ENCODE data around the gene PELI1.
"Not testable (repeated sequence)": the region's sequence is repeated elsewhere in the genome, so short reads cannot be mapped to it uniquely, and the experiment has no call there.

The PELI1 gene

GRCh38 chr2:64102736-64103135, 41.5 kb downstream of the PELI1 start:
- not testable (repeated sequence) for H3K4me1 ChIP-seq (ENCODE audit: control insufficient read depth, low read depth, low read length); H3K9me3 ChIP-seq (ENCODE audit: control insufficient read depth, low read depth, low read length); H3K9ac ChIP-seq (ENCODE audit: low read length); H3K27me3 ChIP-seq (ENCODE audit: control insufficient read depth, insufficient read depth, low read length); H3K4me3 ChIP-seq (ENCODE audit: low read length); H3K27ac ChIP-seq (ENCODE audit: low read length)
- peaks cover 68% of the 10 kb centered on the region for H3K36me3 ChIP-seq (ENCODE audit: control insufficient read depth, low read depth, low read length)

GRCh38 chr2:64101141-64101591, 43.1 kb downstream of the PELI1 start:
- no peak overlapping the region for H3K27ac ChIP-seq (ENCODE audit: low read length)
- no peak overlapping the region for H3K4me3 ChIP-seq (ENCODE audit: low read length)
- H3K27me3 ChIP-seq (ENCODE audit: control insufficient read depth, insufficient read depth, low read length): no peaks in the 10 kb centered on the region
- peaks cover 66% of the 10 kb centered on the region for H3K36me3 ChIP-seq (ENCODE audit: control insufficient read depth, low read depth, low read length)
- no peaks in the 10 kb centered on the region for H3K9me3 ChIP-seq (ENCODE audit: control insufficient read depth, low read depth, low read length)
- H3K9ac ChIP-seq (ENCODE audit: low read length): no peak overlapping the region
- no peaks in the 10 kb centered on the region for H3K4me1 ChIP-seq (ENCODE audit: control insufficient read depth, low read depth, low read length)

GRCh38 chr2:64100584-64100983, 43.6 kb downstream of the PELI1 start:
- H3K36me3 ChIP-seq (ENCODE audit: control insufficient read depth, low read depth, low read length): peaks cover 67% of the 10 kb centered on the region
- not testable (repeated sequence) for H3K9ac ChIP-seq (ENCODE audit: low read length); H3K27me3 ChIP-seq (ENCODE audit: control insufficient read depth, insufficient read depth, low read length); H3K4me1 ChIP-seq (ENCODE audit: control insufficient read depth, low read depth, low read length); H3K9me3 ChIP-seq (ENCODE audit: control insufficient read depth, low read depth, low read length); H3K27ac ChIP-seq (ENCODE audit: low read length); H3K4me3 ChIP-seq (ENCODE audit: low read length)

- Histone ChIP-seq H3K4me1 (ENCODE audit: control insufficient read depth, low read depth, low read length) (no peaks in the 10 kb centered on the region), H3K4me3 (ENCODE audit: low read length) (no peak overlapping the region), H3K36me3 (ENCODE audit: control insufficient read depth, low read depth, low read length) (peaks cover 61% of the 10 kb centered on the region), H3K9ac (ENCODE audit: low read length) (no peak overlapping the region), H3K27ac (ENCODE audit: low read length) (no peak overlapping the region), H3K27me3 (ENCODE audit: control insufficient read depth, insufficient read depth, low read length) (no peaks in the 10 kb centered on the region), H3K9me3 (ENCODE audit: control insufficient read depth, low read depth, low read length) (no peaks in the 10 kb centered on the region)
Measured at GRCh38 chr2:64094663-64095382, 49.4 kb downstream of the PELI1 start.

- peaks cover 46% of the 10 kb centered on the region for H3K36me3 ChIP-seq (ENCODE audit: control insufficient read depth, low read depth, low read length)
- no peak overlapping the region for H3K4me3 ChIP-seq (ENCODE audit: low read length)
- H3K27ac ChIP-seq (ENCODE audit: low read length): no peak overlapping the region
- H3K27me3 ChIP-seq (ENCODE audit: control insufficient read depth, insufficient read depth, low read length): no peaks in the 10 kb centered on the region
- no peak overlapping the region for H3K9ac ChIP-seq (ENCODE audit: low read length)
- no peaks in the 10 kb centered on the region for H3K4me1 ChIP-seq (ENCODE audit: control insufficient read depth, low read depth, low read length)
- H3K9me3 ChIP-seq (ENCODE audit: control insufficient read depth, low read depth, low read length): no peaks in the 10 kb centered on the region
Measured at GRCh38 chr2:64093341-64093740, 50.9 kb downstream of the PELI1 start.

GRCh38 chr2:64092502-64092901, 51.7 kb downstream of the PELI1 start:
- Histone ChIP-seq H3K36me3 (ENCODE audit: control insufficient read depth, low read depth, low read length) (peaks cover 40% of the 10 kb centered on the region), H3K9ac (ENCODE audit: low read length) (no peak overlapping the region), H3K27me3 (ENCODE audit: control insufficient read depth, insufficient read depth, low read length) (no peaks in the 10 kb centered on the region), H3K4me1 (ENCODE audit: control insufficient read depth, low read depth, low read length) (no peaks in the 10 kb centered on the region), H3K4me3 (ENCODE audit: low read length) (no peak overlapping the region), H3K27ac (ENCODE audit: low read length) (no peak overlapping the region), H3K9me3 (ENCODE audit: control insufficient read depth, low read depth, low read length) (no peaks in the 10 kb centered on the region)

- H3K27me3 ChIP-seq (ENCODE audit: control insufficient read depth, insufficient read depth, low read length): no peaks in the 10 kb centered on the region
- peaks cover 21% of the 10 kb centered on the region for H3K36me3 ChIP-seq (ENCODE audit: control insufficient read depth, low read depth, low read length)
- H3K9me3 ChIP-seq (ENCODE audit: control insufficient read depth, low read depth, low read length): no peaks in the 10 kb centered on the region
- no peak overlapping the region for H3K9ac ChIP-seq (ENCODE audit: low read length)
- H3K4me1 ChIP-seq (ENCODE audit: control insufficient read depth, low read depth, low read length): no peaks in the 10 kb centered on the region
- no peak overlapping the region for H3K27ac ChIP-seq (ENCODE audit: low read length)
- no peak overlapping the region for H3K4me3 ChIP-seq (ENCODE audit: low read length)
Measured at GRCh38 chr2:64090264-64090663, 54.0 kb downstream of the PELI1 start.

- Histone ChIP-seq H3K27ac (ENCODE audit: low read length) (no peak overlapping the region), H3K36me3 (ENCODE audit: control insufficient read depth, low read depth, low read length) (peaks cover 4% of the 10 kb centered on the region), H3K9ac (ENCODE audit: low read length) (no peak overlapping the region), H3K4me1 (ENCODE audit: control insufficient read depth, low read depth, low read length) (no peaks in the 10 kb centered on the region), H3K27me3 (ENCODE audit: control insufficient read depth, insufficient read depth, low read length) (no peaks in the 10 kb centered on the region), H3K9me3 (ENCODE audit: control insufficient read depth, low read depth, low read length) (no peaks in the 10 kb centered on the region), H3K4me3 (ENCODE audit: low read length) (no peak overlapping the region)
Measured at GRCh38 chr2:64086347-64087082, 57.7 kb downstream of the PELI1 start.

- Histone ChIP-seq H3K27ac (ENCODE audit: low read length) (no peak overlapping the region), H3K4me1 (ENCODE audit: control insufficient read depth, low read depth, low read length) (no peaks in the 10 kb centered on the region), H3K4me3 (ENCODE audit: low read length) (no peak overlapping the region), H3K9me3 (ENCODE audit: control insufficient read depth, low read depth, low read length) (no peaks in the 10 kb centered on the region), H3K9ac (ENCODE audit: low read length) (no peak overlapping the region), H3K27me3 (ENCODE audit: control insufficient read depth, insufficient read depth, low read length) (no peaks in the 10 kb centered on the region), H3K36me3 (ENCODE audit: control insufficient read depth, low read depth, low read length) (no peaks in the 10 kb centered on the region)
Measured at GRCh38 chr2:64085936-64086335, 58.3 kb downstream of the PELI1 start.

GRCh38 chr2:64081046-64081445, 63.2 kb downstream of the PELI1 start:
- no peak overlapping the region for H3K27ac ChIP-seq (ENCODE audit: low read length)

GRCh38 chr2:64080179-64080578, 64.0 kb downstream of the PELI1 start:
- Histone ChIP-seq H3K4me1 (ENCODE audit: control insufficient read depth, low read depth, low read length) (no peaks in the 10 kb centered on the region), H3K27ac (ENCODE audit: low read length) (no peak overlapping the region), H3K4me3 (ENCODE audit: low read length) (no peak overlapping the region), H3K36me3 (ENCODE audit: control insufficient read depth, low read depth, low read length) (no peaks in the 10 kb centered on the region), H3K27me3 (ENCODE audit: control insufficient read depth, insufficient read depth, low read length) (no peaks in the 10 kb centered on the region), H3K9ac (ENCODE audit: low read length) (no peak overlapping the region), H3K9me3 (ENCODE audit: control insufficient read depth, low read depth, low read length) (no peaks in the 10 kb centered on the region)

More at GRCh38 chr2:64081046-64081445, 63.2 kb downstream of the PELI1 start:
- H3K9ac ChIP-seq (ENCODE audit: low read length): no peak overlapping the region
- no peaks in the 10 kb centered on the region for H3K36me3 ChIP-seq (ENCODE audit: control insufficient read depth, low read depth, low read length)
- no peak overlapping the region for H3K4me3 ChIP-seq (ENCODE audit: low read length)
- H3K9me3 ChIP-seq (ENCODE audit: control insufficient read depth, low read depth, low read length): no peaks in the 10 kb centered on the region
- no peaks in the 10 kb centered on the region for H3K27me3 ChIP-seq (ENCODE audit: control insufficient read depth, insufficient read depth, low read length)
- no peaks in the 10 kb centered on the region for H3K4me1 ChIP-seq (ENCODE audit: control insufficient read depth, low read depth, low read length)

GRCh38 chr2:64079688-64080087, 64.5 kb downstream of the PELI1 start:
- H3K27ac ChIP-seq (ENCODE audit: low read length); H3K4me1 ChIP-seq (ENCODE audit: control insufficient read depth, low read depth, low read length); H3K36me3 ChIP-seq (ENCODE audit: control insufficient read depth, low read depth, low read length): not testable (repeated sequence)

More at GRCh38 chr2:64079688-64080087, 64.5 kb downstream of the PELI1 start:
- not testable (repeated sequence) for H3K9ac ChIP-seq (ENCODE audit: low read length); H3K27me3 ChIP-seq (ENCODE audit: control insufficient read depth, insufficient read depth, low read length); H3K4me3 ChIP-seq (ENCODE audit: low read length); H3K9me3 ChIP-seq (ENCODE audit: control insufficient read depth, low read depth, low read length)
